NCI-H510A (cell line): ENCODE measurements around the gene CNIH1.
"Not testable (repeated sequence)": the region's sequence is repeated elsewhere in the genome, so short reads cannot be mapped to it uniquely, and the experiment has no call there.

ENCODE experiments used
- DNase-seq: peaks from one replicate; lab custom pipeline; 2025; lab: John Stamatoyannopoulos, UW

Gene CNIH1

DNA sequence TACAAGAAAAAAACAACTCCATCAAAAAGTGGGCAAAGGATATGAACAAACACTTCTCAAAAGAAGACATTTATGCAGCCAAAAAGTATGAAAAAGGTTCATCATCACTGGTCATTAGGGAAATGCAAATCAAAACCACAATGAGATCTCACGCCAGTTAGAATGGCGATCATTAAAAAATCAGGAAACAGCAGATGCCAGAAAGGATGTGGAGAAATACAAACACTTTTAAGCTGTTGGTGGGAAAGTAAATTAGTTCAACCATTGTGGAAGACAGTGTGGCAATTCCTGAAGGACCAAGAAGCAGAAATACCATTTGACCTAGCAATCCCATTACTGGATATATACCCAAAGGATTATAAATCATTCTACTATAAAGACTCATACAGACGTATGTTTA, 60.6 kb downstream of the CNIH1 start:
- not testable (repeated sequence) for DNase-seq

DNA sequence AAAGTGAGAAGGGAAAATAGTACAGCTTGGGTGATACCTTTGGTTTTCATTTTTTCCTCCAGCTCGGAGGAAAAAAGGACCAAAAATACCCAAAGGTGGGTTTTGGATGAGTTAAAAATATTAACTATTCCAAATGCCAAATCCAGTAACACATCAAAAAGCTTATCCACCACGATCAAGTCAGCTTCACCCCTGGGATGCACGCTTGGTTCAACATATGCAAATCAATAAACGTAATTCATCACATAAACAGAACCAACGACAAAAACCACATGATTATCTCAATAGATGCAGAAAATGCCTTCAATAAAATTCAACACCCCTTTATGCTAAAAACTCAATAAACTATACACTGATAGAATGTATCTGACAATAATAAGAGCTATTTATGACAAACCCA, 62.3 kb downstream of the CNIH1 start:
- not testable (repeated sequence) for DNase-seq

DNA sequence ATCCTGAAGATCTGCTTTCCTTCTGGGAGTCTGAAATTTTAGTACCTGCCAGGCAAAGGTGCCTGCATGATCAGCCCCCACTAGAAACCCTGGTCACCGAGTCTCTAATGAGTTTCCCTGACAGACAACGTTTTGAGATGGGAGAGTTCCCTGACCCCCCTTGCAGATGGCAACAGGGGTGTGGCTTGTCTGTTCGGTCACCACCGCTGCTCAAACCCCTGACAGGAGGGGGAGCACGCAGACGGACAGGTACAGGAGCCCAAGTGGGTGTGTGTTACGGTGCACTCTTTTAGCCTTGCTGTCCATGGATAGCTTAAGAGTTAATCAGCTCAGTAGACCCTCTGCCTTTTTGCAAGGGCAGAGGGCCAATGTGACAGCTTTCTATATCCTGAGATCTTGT, 63.7 kb downstream of the CNIH1 start:
- no peak for DNase-seq

DNA sequence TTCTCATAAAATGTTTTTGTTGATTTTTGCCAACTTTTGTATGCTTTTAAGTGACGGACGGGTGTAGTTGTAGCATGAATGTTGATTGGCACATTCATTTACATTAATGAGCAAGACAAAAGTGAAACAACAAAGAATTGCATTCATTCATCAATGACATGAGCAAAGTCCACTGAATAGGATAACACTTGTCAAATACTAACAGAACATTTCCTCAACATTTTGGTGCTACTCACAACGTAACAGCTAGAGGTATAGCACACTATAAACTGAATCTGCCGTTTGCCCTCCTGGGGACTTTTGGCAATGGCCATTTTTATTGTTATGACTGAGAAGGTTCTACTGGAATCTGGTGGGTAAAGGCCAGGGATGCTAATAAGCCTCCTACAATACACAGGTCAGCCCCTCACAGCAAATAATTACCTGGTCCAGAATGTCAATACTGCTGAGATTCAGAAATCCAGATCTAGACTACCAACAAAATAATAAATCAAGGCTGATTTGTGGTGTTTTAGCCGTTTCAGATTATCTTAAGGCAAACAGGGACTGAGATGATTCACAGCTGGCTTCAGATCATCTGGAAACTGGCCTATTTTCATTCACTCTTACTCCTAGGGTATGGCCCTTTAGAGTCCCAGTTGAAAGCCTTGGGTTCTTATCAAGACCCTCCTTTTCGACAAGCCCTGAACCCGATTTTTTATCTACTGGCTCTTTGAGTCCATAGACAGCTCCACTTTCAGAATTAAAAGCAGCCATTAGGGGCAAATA, 66.9 kb downstream of the CNIH1 start:
- DNase-seq: no peak
